Heart right ventricle (tissue), 16 donors: ENCODE measurements around the gene STOML1. TPM values are rescaled to one million over a fixed set of nuclear protein-coding genes. Genes with fewer than 3 reads are reported as not detected.

ENCODE experiments used
- ATAC-seq, 8 donors: fragments of 200-7000 bp; cut with Tn5 transposase; one replicate each; pipeline ENCODE4 v1.9.1; 2020; ENCODE audit warnings: mild to moderate bottlenecking in 8 of 8, moderate library complexity in 8 of 8, moderate number of reproducible peaks in 1 of 8
- DNase-seq, 2 donors: peaks; one replicate each; pipeline ENCODE4 v3.0.0-alpha.2; 2020
- H3K27ac ChIP-seq, 10 donors: fragments of 200-600 bp; sonication (generic) in 2 of 10; one replicate each; pipeline versions ENCODE4 v1.5.0 to v1.8.0; 2020 to 2022; ENCODE audit warnings: mild to moderate bottlenecking in 3 of 10
- H3K27me3 ChIP-seq, 7 donors: fragments of 200-600 bp; one replicate each; pipeline ENCODE4 v1.8.0; 2021 to 2022; ENCODE audit warnings: mild to moderate bottlenecking in 2 of 7
- H3K36me3 ChIP-seq, 9 donors: fragments of 200-600 bp; sonication (generic) in 1 of 9; one replicate each; pipeline versions ENCODE4 v1.5.0 to v1.8.0; 2020 to 2022; ENCODE audit warnings: mild to moderate bottlenecking in 2 of 9
- H3K4me1 ChIP-seq, 9 donors: fragments of 200-600 bp; sonication (generic) in 1 of 9; one replicate each; pipeline versions ENCODE4 v1.5.0 to v1.8.0; 2020 to 2022; ENCODE audit warnings: mild to moderate bottlenecking in 4 of 9
- H3K4me3 ChIP-seq, 10 donors: fragments of 200-600 bp; sonication (generic) in 2 of 10; one replicate each; pipeline versions ENCODE4 v1.5.0 to v1.8.0; 2020 to 2022; ENCODE audit warnings: mild to moderate bottlenecking in 7 of 10, moderate library complexity in 2 of 10
- H3K9me3 ChIP-seq, 11 donors: fragments of 200-600 bp in 10 of 11; sonication (generic) in 2 of 11; one replicate each; pipeline versions ENCODE4 v1.5.0 to v1.8.0; 2013 to 2022; ENCODE audit warnings: mild to moderate bottlenecking in 2 of 11, control low read depth in 1 of 11, moderate library complexity in 1 of 11
- CTCF ChIP-seq, 9 donors: fragments of 200-600 bp; sonication (generic) in 2 of 9; IDR thresholded peaks; one replicate each; pipeline versions ENCODE4 v1.5.0 to v1.8.0; 2021 to 2022; ENCODE audit warnings: antibody characterized with exemption in 9 of 9, mild to moderate bottlenecking in 5 of 9, moderate library complexity in 1 of 9
- WGBS, 2 donors: extraction: QIAGEN DNeasy Blood & Tissue Kit; methylation state at CpG; one replicate each; pipeline ENCODE4 v1.1.7; 2013; ENCODE audit warnings: inconsistent platforms in 1 of 2; 5-methylcytosine and 5-hydroxymethylcytosine counted together
- intact Hi-C, 10 donors: fragments of 100-400 bp; cut with DNase I; formaldehyde crosslinking; loops; one replicate each; pipeline versions ENCODE4 v1.11.1 to v1.14.2; 2022
- polyA plus RNA-seq, 2 donors: library from polyadenylated mRNA; stranded (reverse); fragments of 200-250 nt; gene quantifications; one replicate each; pipeline ENCODE4 v1.2.3, GENCODE V29; 2013
- total RNA-seq, 10 donors: library from RNA; stranded (reverse); fragmentation: NEBNext Ultra II Directional in 3 of 10; extraction: Animal tissue kit (Norgen Biotek cat#: 25700) in 3 of 10; gene quantifications; one replicate each; pipeline versions ENCODE4 v1.2.1 to v1.2.4, GENCODE V29; 2021 to 2023
- donor health status: Arrhythmogenic right ventricular cardiomyopathy.
- donor health status: ischemic (EF 13 %, LVEDD 7.1; RV severe dilation, severe dysfunction).
- donor health status: healthy with polysubstance abuse.
- donor health status: DM: no; HTN: yes; CAD: no.
- donor health status: DM: no; HTN: no; CAD: no.
- donor health status: ischemic (EF 25% LVEDD 6.9; RV normal size, moderate dysfunction).
- donor health status: ischemic (EF 25% LVEDD 5.7; RV mildly dilated, moderate dysfunction).
- donor health status: healthy.
- donor health status: DM: yes; HTN: yes; CAD: no.
- donor health status: Ischemic cardiomyopathy.
- donor health status: ischemic (EF 35%, LVEDD 5.7; RV mildly dilated, moderate dysfunction).
- donor health status: nonischemic (EF 11% LVEDD 7.7; RV severe dilation, severe dysfunction).
- donor health status: DM: yes; HTN: yes; CAD: no.
- donor health status: PGD.
- donor health status: ischemic (EF 29% LVEDD 5.4; RV normal size, mild dysfunction).
- donor health status: nonischemic (EF 23%, LVEDD 6.1; RV moderate dilation, normal function).

Gene STOML1
- total and polyA plus RNA-seq, 12 donors = 21.1 to 38.4 (median 28.2) TPM

- H3K27ac ChIP-seq = no peak overlapping the region
- H3K4me1 ChIP-seq = peaks cover 15 to 68% (median 56%) of the 10 kb centered on the region in 9 donors
- DNase-seq (no peak), ATAC-seq (no peak)
- whole genome bisulfite sequencing, 2 donors = 95 to 97% methylated on average over 2 of the region's 2 CpGs
- TF ChIP-seq CTCF (IDR thresholded peaks at IDR 0.05) = no peak
- H3K36me3 ChIP-seq = peaks cover 0 to 60% (median 0%) of the 10 kb centered on the region in 9 donors
- H3K4me3 ChIP-seq = no peak overlapping the region
- H3K27me3 ChIP-seq = no peaks in the 10 kb centered on the region
- intact Hi-C loops = no loop called here
- no peaks in the 10 kb centered on the region for H3K9me3 ChIP-seq
These were observed 21.3 kb upstream of the STOML1 start for GRCh38 chr15:74013374-74013894.

GRCh38 chr15:74011610-74012009 lies 19.5 kb upstream of the STOML1 start:
- Histone ChIP-seq H3K4me3 (peak overlapping the region in 2 of 10 donors; percentile 4), H3K27me3 (no peaks in the 10 kb centered on the region), H3K27ac (peak overlapping the region; percentile 28 to 80 (median 67)), H3K9me3 (no peaks in the 10 kb centered on the region), H3K36me3 (peaks cover 0 to 61% (median 0%) of the 10 kb centered on the region in 9 donors), H3K4me1 (peaks cover 24 to 86% (median 75%) of the 10 kb centered on the region in 9 donors)
- WGBS, 2 donors = 2 to 5% methylated on average over 2 of the region's 2 CpGs
- no peak for TF ChIP-seq CTCF (IDR thresholded peaks at IDR 0.05)
- DNase-seq (peak; percentile 62 to 83), ATAC-seq (peak; percentile 81 to 93 (median 90))
- intact Hi-C loops = no loop called here

GRCh38 chr15:74010929-74011540 lies 18.9 kb upstream of the STOML1 start:
- Histone ChIP-seq H3K27me3 (no peaks in the 10 kb centered on the region), H3K36me3 (peaks cover 0 to 63% (median 0%) of the 10 kb centered on the region in 9 donors), H3K9me3 (no peaks in the 10 kb centered on the region), H3K4me1 (peaks cover 26 to 92% (median 80%) of the 10 kb centered on the region in 9 donors), H3K27ac (peak overlapping the region; percentile 28 to 80 (median 67)), H3K4me3 (peak overlapping the region in 2 of 10 donors; percentile 4)
- intact Hi-C loops = no loop called here
- no peak for DNase-seq
- TF ChIP-seq CTCF (IDR thresholded peaks at IDR 0.05) = no peak
- peak in 5 of 8 donors; percentile 4 to 59 (median 28) for ATAC-seq
- WGBS, 2 donors = 57 to 73% methylated on average over 2 of the region's 2 CpGs

- peaks cover 0 to 63% (median 7%) of the 10 kb centered on the region in 9 donors for H3K36me3 ChIP-seq
- H3K4me1 ChIP-seq = peaks cover 26 to 94% (median 77%) of the 10 kb centered on the region in 9 donors
- no peak overlapping the region for H3K4me3 ChIP-seq
- no peaks in the 10 kb centered on the region for H3K27me3 ChIP-seq
- 83 to 89% methylated on average over 3 of the region's 3 CpGs for WGBS, 2 donors
- H3K27ac ChIP-seq = peak overlapping the region in 3 of 10 donors; percentile 28 to 80 (median 79)
- DNase-seq (no peak), ATAC-seq (no peak)
- intact Hi-C loops = no loop called here
- no peaks in the 10 kb centered on the region for H3K9me3 ChIP-seq
- TF ChIP-seq CTCF (IDR thresholded peaks at IDR 0.05) = no peak
These were observed 16.8 kb upstream of the STOML1 start for GRCh38 chr15:74008901-74009300.
